ENCODE measurements around the gene L2HGDH. TPM values are rescaled to one million over a fixed set of nuclear protein-coding genes. Genes with fewer than 3 reads are reported as not detected.

Gene L2HGDH
- total and polyA plus RNA-seq, 9 of the 15 experiments (the other 6 are each of a cell fraction or from before 2014, with no cell fraction given), result 1.7 to 16.1 (median 10.5) TPM

GRCh38 chr14:50191499-50191898, 120.5 kb downstream of the L2HGDH start:
- FAIRE-seq, result no peak
- H4K20me1 ChIP-seq (replicated peaks; ENCODE audit: control insufficient read depth, insufficient read depth, low read length), result no peaks in the 10 kb centered on the region
- no TSS peak for BruUV-seq (replicated peaks)
- no peak for ATAC-seq
- ChIA-PET POLR2A (interaction anchor here (0.7 to 2.0 kb wide), 3 partner anchors 10 to 13 kb away, joined by 4 to 7 read pairs (median 5); no protein-coding TSS in a partner anchor), CTCF (ENCODE audit: low intra/inter-chr PET ratio) (no interaction called here)
- H3K27ac ChIP-seq (ENCODE audit: extremely low read depth, low read depth, low read length), result no peak overlapping the region
- H3K9me3 ChIP-seq (replicated peaks; ENCODE audit: control insufficient read depth, insufficient read depth, low read depth, low read length), result no peaks in the 10 kb centered on the region
- no peaks in the 10 kb centered on the region for H3K79me2 ChIP-seq (ENCODE audit: control insufficient read depth, insufficient read depth, low read length)
- H3K36me3 ChIP-seq (ENCODE audit: control insufficient read depth, insufficient read depth, low read length), result 0 out of 3 replicates have a peak, but pooled peaks cover 6% of the 10 kb centered on the region
- TF ChIP-seq ZFP36 (IDR thresholded peaks at IDR 0.05; ENCODE audit: low read depth, low read length, partially characterized antibody) (no peak), EGR1 (conservative IDR thresholded peaks at IDR 0.05) (no peak), JUND (IDR thresholded peaks at IDR 0.05; ENCODE audit: borderline replicate concordance, low read depth, low read length) (no peak), JUND (tag; IDR thresholded peaks at IDR 0.05; ENCODE audit: borderline replicate concordance, low read depth, low read length) (no peak), ZNF668 (CRISPR knock-in tag; IDR thresholded peaks at IDR 0.05) (no peak), KDM2B (CRISPR knock-in tag; IDR thresholded peaks at IDR 0.05) (no peak), MTA3 (IDR thresholded peaks at IDR 0.05; ENCODE audit: borderline replicate concordance) (no peak), TCF3 (CRISPR knock-in tag; IDR thresholded peaks at IDR 0.05) (no peak), PTRF (tag; IDR thresholded peaks at IDR 0.05) (no peak), ZNF445 (CRISPR knock-in tag; IDR thresholded peaks at IDR 0.05; ENCODE audit: low read depth) (no peak), SIN3A (IDR thresholded peaks at IDR 0.05; ENCODE audit: borderline replicate concordance in 2 of 2, control insufficient read depth in 1 of 2, low read depth in 2 of 2, low read length in 2 of 2) (no peak), KHSRP (IDR thresholded peaks at IDR 0.05) (no peak), ZKSCAN3 (CRISPR knock-in tag; IDR thresholded peaks at IDR 0.05) (no peak), MECOM (CRISPR knock-in tag; IDR thresholded peaks at IDR 0.05) (no peak), ESRRB (CRISPR knock-in tag; IDR thresholded peaks at IDR 0.05; ENCODE audit: borderline replicate concordance) (no peak), TRIM28 (IDR thresholded peaks at IDR 0.05) (no peak), SRSF9 (IDR thresholded peaks at IDR 0.05; ENCODE audit: borderline replicate concordance, low read depth, low read length) (no peak)
- intact Hi-C loops (cut with micrococcal nuclease), result no loop called here
- no peak overlapping the region for H2AFZ ChIP-seq (ENCODE audit: low read depth, low read length)
- no peaks in the 10 kb centered on the region for H3K9me1 ChIP-seq (ENCODE audit: control insufficient read depth, insufficient read depth, low read length)
- WGBS (ENCODE audit: insufficient coverage, low coverage, missing lambda C conversion rate), result 43% methylated on average over 1 of the region's 1 CpG
- no peaks in the 10 kb centered on the region for H3K27me3 ChIP-seq (ENCODE audit: control insufficient read depth in 2 of 2, insufficient read depth in 2 of 2, low read length in 2 of 2)
- H3K4me3 ChIP-seq, result no peak overlapping the region
- no peak for DNase-seq (ENCODE audit: extremely low read depth in 1 of 4, low spot score in 3 of 4)
- in situ Hi-C loops (cut with MboI), result no loop called here
- H3K4me2 ChIP-seq (ENCODE audit: insufficient read depth, low read length), result no peak overlapping the region
- no peak overlapping the region for H3K9ac ChIP-seq (ENCODE audit: insufficient read depth in 1 of 2, low read depth in 2 of 2, low read length in 2 of 2)
- H3K4me1 ChIP-seq (replicated peaks in 1 of 2; ENCODE audit: control insufficient read depth in 2 of 2, insufficient read depth in 2 of 2, low read length in 2 of 2), result no peaks in the 10 kb centered on the region

Small RNA genes lying within 50 kb of the gene (microRNA-seq; reads per million reads assigned to microRNA genes)
- gene MIR4504 (ENCODE audit: borderline microRNAs expressed), result 1.5 reads per million, percentile 17 among the genes with 10 or more reads in this experiment

Small RNA genes lying within 50 kb of the gene (small RNA-seq; reads per million reads assigned to genes)
- 0.15 reads per million for gene MIR4504

Other genes with a start within 250 kb of the L2HGDH start
- 3.7 and 5.1 TPM in 2 replicates for gene VCPKMT, start 195.7 kb downstream of the L2HGDH start, total RNA-seq (2014; rRNA removed)
- 6.9 and 7.2 TPM in 2 replicates for gene VCPKMT, start 195.7 kb downstream of the L2HGDH start, total RNA-seq (2014; rRNA removed; fragmentation: Illumina TruSeq; extraction: Trizol)
- 6.3 and 6.7 TPM in 2 replicates for gene VCPKMT, start 195.7 kb downstream of the L2HGDH start, total RNA-seq (2015; rRNA removed; fragmentation: Illumina TruSeq; extraction: Trizol)
- 7.1 and 7.4 TPM in 2 replicates for gene VCPKMT, start 195.7 kb downstream of the L2HGDH start, total RNA-seq (2021)
- gene VCPKMT, start 195.7 kb downstream of the L2HGDH start, polyA plus RNA-seq (2011; rRNA removed), result 5.8 and 6.8 TPM in 2 replicates
- 5.0 TPM in 2 replicates for gene VCPKMT, start 195.7 kb downstream of the L2HGDH start, polyA plus RNA-seq (2014; fragmentation: Illumina TruSeq; extraction: Trizol)
- gene VCPKMT, start 195.7 kb downstream of the L2HGDH start, polyA plus RNA-seq (2014; fragmentation: Nextera tagmentation; extraction: Ambion mirVana), result 1 to 10 TPM; 2.7 to 3.6 TPM
- gene VCPKMT, start 195.7 kb downstream of the L2HGDH start, polyA plus RNA-seq (2014; rRNA removed), result 7.8 and 10.0 TPM in 2 replicates
- gene SOS2, start 80.7 kb downstream of the L2HGDH start, total RNA-seq (2014; rRNA removed), result 4.5 and 5.8 TPM in 2 replicates
- gene SOS2, start 80.7 kb downstream of the L2HGDH start, total RNA-seq (2014; rRNA removed; fragmentation: Illumina TruSeq; extraction: Trizol), result 13.1 and 14.4 TPM in 2 replicates
- gene SOS2, start 80.7 kb downstream of the L2HGDH start, total RNA-seq (2015; rRNA removed; fragmentation: Illumina TruSeq; extraction: Trizol), result 11.5 and 12.1 TPM in 2 replicates
- 9.6 and 10.5 TPM in 2 replicates for gene SOS2, start 80.7 kb downstream of the L2HGDH start, total RNA-seq (2021)
- 10.3 and 11.0 TPM in 2 replicates for gene SOS2, start 80.7 kb downstream of the L2HGDH start, polyA plus RNA-seq (2011; rRNA removed)
- 9.5 and 11.4 TPM in 2 replicates for gene SOS2, start 80.7 kb downstream of the L2HGDH start, polyA plus RNA-seq (2014; fragmentation: Illumina TruSeq; extraction: Trizol)
- 1 to 10 TPM; 2.2 to 3.0 TPM for gene SOS2, start 80.7 kb downstream of the L2HGDH start, polyA plus RNA-seq (2014; fragmentation: Nextera tagmentation; extraction: Ambion mirVana)
- gene SOS2, start 80.7 kb downstream of the L2HGDH start, polyA plus RNA-seq (2014; rRNA removed), result 5.6 and 6.6 TPM in 2 replicates
- 3.2 and 4.0 TPM in 2 replicates for gene DMAC2L, start 95 bp upstream of the L2HGDH start, total RNA-seq (2014; rRNA removed)
- gene DMAC2L, start 95 bp upstream of the L2HGDH start, total RNA-seq (2014; rRNA removed; fragmentation: Illumina TruSeq; extraction: Trizol), result 9.3 and 10.4 TPM in 2 replicates
- 5.4 and 6.1 TPM in 2 replicates for gene DMAC2L, start 95 bp upstream of the L2HGDH start, total RNA-seq (2015; rRNA removed; fragmentation: Illumina TruSeq; extraction: Trizol)
- 9.2 and 9.9 TPM in 2 replicates for gene DMAC2L, start 95 bp upstream of the L2HGDH start, total RNA-seq (2021)
- gene DMAC2L, start 95 bp upstream of the L2HGDH start, polyA plus RNA-seq (2011; rRNA removed), result 14.6 and 15.4 TPM in 2 replicates
- 6.7 and 6.9 TPM in 2 replicates for gene DMAC2L, start 95 bp upstream of the L2HGDH start, polyA plus RNA-seq (2014; fragmentation: Illumina TruSeq; extraction: Trizol)
- gene DMAC2L, start 95 bp upstream of the L2HGDH start, polyA plus RNA-seq (2014; fragmentation: Nextera tagmentation; extraction: Ambion mirVana), result 10 to 100 TPM; 37.1 to 37.2 TPM
- gene DMAC2L, start 95 bp upstream of the L2HGDH start, polyA plus RNA-seq (2014; rRNA removed), result 12.5 and 12.6 TPM in 2 replicates
- gene CDKL1, start 84.7 kb upstream of the L2HGDH start, total RNA-seq (2014; rRNA removed), result 11.1 and 18.1 TPM in 2 replicates
- gene CDKL1, start 84.7 kb upstream of the L2HGDH start, total RNA-seq (2014; rRNA removed; fragmentation: Illumina TruSeq; extraction: Trizol), result 6.2 and 8.5 TPM in 2 replicates
- gene CDKL1, start 84.7 kb upstream of the L2HGDH start, total RNA-seq (2015; rRNA removed; fragmentation: Illumina TruSeq; extraction: Trizol), result 9.0 and 10.7 TPM in 2 replicates
- gene CDKL1, start 84.7 kb upstream of the L2HGDH start, total RNA-seq (2021), result 7.3 and 7.5 TPM in 2 replicates
- gene CDKL1, start 84.7 kb upstream of the L2HGDH start, polyA plus RNA-seq (2011; rRNA removed), result 9.3 and 11.5 TPM in 2 replicates
- 3.7 and 35.0 TPM in 2 replicates for gene CDKL1, start 84.7 kb upstream of the L2HGDH start, polyA plus RNA-seq (2014; fragmentation: Illumina TruSeq; extraction: Trizol)
- gene CDKL1, start 84.7 kb upstream of the L2HGDH start, polyA plus RNA-seq (2014; fragmentation: Nextera tagmentation; extraction: Ambion mirVana), result 1 to 10 TPM; 2.3 to 4.8 TPM
- 4.4 and 6.9 TPM in 2 replicates for gene CDKL1, start 84.7 kb upstream of the L2HGDH start, polyA plus RNA-seq (2014; rRNA removed)
- 29.4 and 39.5 TPM in 2 replicates for gene MAP4K5, start 220.3 kb upstream of the L2HGDH start, total RNA-seq (2014; rRNA removed)
- 18.0 and 18.4 TPM in 2 replicates for gene MAP4K5, start 220.3 kb upstream of the L2HGDH start, total RNA-seq (2014; rRNA removed; fragmentation: Illumina TruSeq; extraction: Trizol)
- 17.2 and 18.1 TPM in 2 replicates for gene MAP4K5, start 220.3 kb upstream of the L2HGDH start, total RNA-seq (2015; rRNA removed; fragmentation: Illumina TruSeq; extraction: Trizol)
- 23.9 and 24.7 TPM in 2 replicates for gene MAP4K5, start 220.3 kb upstream of the L2HGDH start, total RNA-seq (2021)
- gene MAP4K5, start 220.3 kb upstream of the L2HGDH start, polyA plus RNA-seq (2011; rRNA removed), result 12.2 and 14.4 TPM in 2 replicates
- gene MAP4K5, start 220.3 kb upstream of the L2HGDH start, polyA plus RNA-seq (2014; fragmentation: Illumina TruSeq; extraction: Trizol), result 15.2 and 18.0 TPM in 2 replicates
- gene MAP4K5, start 220.3 kb upstream of the L2HGDH start, polyA plus RNA-seq (2014; fragmentation: Nextera tagmentation; extraction: Ambion mirVana), result 1 to 10 TPM; 5.9 TPM
- 25.8 and 28.0 TPM in 2 replicates for gene MAP4K5, start 220.3 kb upstream of the L2HGDH start, polyA plus RNA-seq (2014; rRNA removed)
- gene ATL1, start 247.9 kb upstream of the L2HGDH start, total RNA-seq (2014; rRNA removed), result not detected in 2 replicates
- 0.07 TPM in 1 of 2 replicates, not detected in the other for gene ATL1, start 247.9 kb upstream of the L2HGDH start, total RNA-seq (2014; rRNA removed; fragmentation: Illumina TruSeq; extraction: Trizol)
- not detected in 2 replicates for gene ATL1, start 247.9 kb upstream of the L2HGDH start, total RNA-seq (2015; rRNA removed; fragmentation: Illumina TruSeq; extraction: Trizol)
- gene ATL1, start 247.9 kb upstream of the L2HGDH start, total RNA-seq (2021), result 0.16 TPM in 1 of 2 replicates, not detected in the other
- 0.15 TPM in 1 of 2 replicates, not detected in the other for gene ATL1, start 247.9 kb upstream of the L2HGDH start, polyA plus RNA-seq (2011; rRNA removed)
- gene ATL1, start 247.9 kb upstream of the L2HGDH start, polyA plus RNA-seq (2014; fragmentation: Illumina TruSeq; extraction: Trizol), result 0.04 TPM in 1 of 2 replicates, not detected in the other
- under 1 TPM; 0.07 to 0.15 TPM for gene ATL1, start 247.9 kb upstream of the L2HGDH start, polyA plus RNA-seq (2014; fragmentation: Nextera tagmentation; extraction: Ambion mirVana)
- gene ATL1, start 247.9 kb upstream of the L2HGDH start, polyA plus RNA-seq (2014; rRNA removed), result not detected in 2 replicates